ENCODE data around the gene MTF2. TPM values are rescaled to one million over a fixed set of nuclear protein-coding genes. Genes with fewer than 3 reads are reported as not detected.

Gene MTF2
- total RNA-seq, 1 experiment from 2014 or later, result 110 TPM

- H3K23me2 ChIP-seq (ENCODE audit: insufficient read length, low read depth, low read length, poor library complexity, severe bottlenecking), result no peaks in the 10 kb centered on the region
- no peaks in the 10 kb centered on the region for H4K20me1 ChIP-seq (ENCODE audit: control insufficient read depth, insufficient read depth, insufficient read length)
- Mint-ChIP-seq H3K36me3 (ENCODE audit: insufficient read depth in 1 of 3, low read depth in 3 of 3) (no peaks in the 10 kb centered on the region; a peak in 1 of 7 replicates), H3K27ac (no peak overlapping the region), H3K9me3 (no peaks in the 10 kb centered on the region), H3K4me1 (peaks cover 5 to 7% of the 10 kb centered on the region in 2 experiments; a peak in 3 of 4 replicates), H3K4me3 (no peak overlapping the region), H3K27me3 (ENCODE audit: low read depth) (no peaks in the 10 kb centered on the region)
- H4K8ac ChIP-seq (replicated peaks; ENCODE audit: insufficient read length, low read depth, low read length), result no peak overlapping the region
- no peak overlapping the region for H3K27ac ChIP-seq (ENCODE audit: insufficient read length, low read depth, low read length)
- no peak overlapping the region for H3K14ac ChIP-seq (ENCODE audit: insufficient read depth, low read length)
- H2BK5ac ChIP-seq (ENCODE audit: insufficient read length, low read length), result no peak overlapping the region
- H3K4me1 ChIP-seq (ENCODE audit: insufficient read depth, low read length), result no peaks in the 10 kb centered on the region
- no peak overlapping the region for H3K56ac ChIP-seq (ENCODE audit: insufficient read length, low read depth, low read length)
- H2BK15ac ChIP-seq (ENCODE audit: low read depth, low read length), result no peak overlapping the region
- no peak overlapping the region for H4K5ac ChIP-seq (ENCODE audit: insufficient read length, low read depth, low read length)
- H3K79me2 ChIP-seq (ENCODE audit: insufficient read depth, low read length), result no peaks in the 10 kb centered on the region
- H3K4ac ChIP-seq (ENCODE audit: low read depth, low read length), result no peak overlapping the region
- no peak overlapping the region for H4K91ac ChIP-seq (ENCODE audit: insufficient read length, low read depth, low read length)
- no peak for DNase-seq
- H3K4me2 ChIP-seq (ENCODE audit: insufficient read depth, insufficient read length, low read length), result no peak overlapping the region
- no peak overlapping the region for H3K18ac ChIP-seq (ENCODE audit: insufficient read length, low read depth, low read length)
- no peak overlapping the region for H3K23ac ChIP-seq (ENCODE audit: insufficient read length, low read depth, low read length)
- no peak overlapping the region for H2BK120ac ChIP-seq (ENCODE audit: low read depth, low read length, poor library complexity, severe bottlenecking)
- H2BK20ac ChIP-seq (ENCODE audit: low read depth, low read length, poor library complexity, severe bottlenecking), result no peak overlapping the region
- WGBS (ENCODE audit: extremely low coverage, insufficient read length, low lambda C conversion rate), result no CpG with 5 or more reads among the region's 3 CpGs
- TF ChIP-seq CTCF (conservative IDR thresholded peaks at IDR 0.05), result no peak
- no peak overlapping the region for H2AK5ac ChIP-seq (ENCODE audit: insufficient read length, low read length)
- no peak overlapping the region for H2AFZ ChIP-seq (ENCODE audit: low read length)
- no peaks in the 10 kb centered on the region for H3K27me3 ChIP-seq (ENCODE audit: insufficient read depth, low read length)
- H3K9me3 ChIP-seq (ENCODE audit: control insufficient read depth, low read depth, low read length), result no peaks in the 10 kb centered on the region
- H3K9ac ChIP-seq (ENCODE audit: extremely low read depth, insufficient read length, low read length), result no peak overlapping the region
- H2BK12ac ChIP-seq (ENCODE audit: insufficient read length, low read depth, low read length), result no peak overlapping the region
- no peak overlapping the region for H3T11ph ChIP-seq (ENCODE audit: low read length)
- no peaks in the 10 kb centered on the region for H3K79me1 ChIP-seq (ENCODE audit: insufficient read depth, low read depth, low read length, poor library complexity, severe bottlenecking)
Measured at GRCh38 chr1:93033785-93034184, 45.3 kb upstream of the MTF2 start.
